Prostate gland (tissue), 2 donors: ENCODE measurements around the gene RALA. TPM values are rescaled to one million over a fixed set of nuclear protein-coding genes. Genes with fewer than 3 reads are reported as not detected.

ENCODE experiments used
- DNase-seq: peaks from one replicate; pipeline ENCODE4 v3.0.0-alpha.2; 2019; ENCODE audit warnings: low spot score
- H3K27ac ChIP-seq, 2 donors: fragments of 200-600 bp; sonication (generic); 2 replicates each; pipeline ENCODE4 v1.5.1; 2017 to 2019
- H3K27me3 ChIP-seq: fragments of 200-600 bp; sonication (generic); replicated peaks from 2 replicates; pipeline ENCODE4 v1.5.1; 2019; ENCODE audit not compliant: insufficient read depth
- H3K36me3 ChIP-seq, 2 donors: fragments of 200-600 bp; sonication (generic); 1 replicate in 1 of 2; 2 replicates in 1 of 2; pipeline versions ENCODE4 v1.5.1 to v1.8.1; 2017 to 2019
- H3K4me1 ChIP-seq: fragments of 200-600 bp; sonication (generic); replicated peaks from 2 replicates; pipeline ENCODE4 v1.5.1; 2019
- H3K4me3 ChIP-seq, 2 donors: fragments of 200-600 bp; sonication (generic); 2 replicates each; pipeline ENCODE4 v1.5.1; 2017 to 2019
- H3K9me3 ChIP-seq: fragments of 200-600 bp; sonication (generic); 2 replicates; pipeline ENCODE4 v1.5.1; 2017
- CTCF ChIP-seq, 4 experiments: fragments of 200-600 bp in 2 of 4; fragments of 450-650 bp in 2 of 4; sonication (generic) in 2 of 4; IDR thresholded peaks; 1 replicate in 3 of 4; 2 replicates in 1 of 4; pipeline ENCODE4 v1.5.1; 2016 to 2019; ENCODE audit warnings: antibody characterized with exemption in 4 of 4, mild to moderate bottlenecking in 2 of 4, moderate library complexity in 2 of 4
- POLR2A ChIP-seq: fragments of 450-650 bp; IDR thresholded peaks from one replicate; pipeline ENCODE4 v1.6.1; 2016; ENCODE audit warnings: antibody characterized with exemption, mild to moderate bottlenecking
- POLR2AphosphoS5 ChIP-seq: sonication (generic); formaldehyde crosslinking; IDR thresholded peaks from one replicate; pipeline ENCODE4 v1.6.1; 2017; ENCODE audit warnings: antibody characterized with exemption
- WGBS: methylation state at CpG from one replicate; pipeline ENCODE4 v1.1.5; 2018; 5-methylcytosine and 5-hydroxymethylcytosine counted together
- intact Hi-C: fragments of 100-400 bp; cut with DNase I; formaldehyde crosslinking; loops from one replicate; pipeline ENCODE4 v1.14.2; 2022
- total RNA-seq, 2 donors: library from RNA; depleted of rRNA; stranded (reverse); fragments of >200 nt; gene quantifications; one replicate each; pipeline ENCODE4 v1.1.0, GENCODE V29; 2016

The RALA gene
- total RNA-seq, 2 donors from 2014 or later: 11.9 to 14.7 TPM

GRCh38 chr7:39681887-39682441 is 58.6 kb downstream of the RALA start:
- Histone ChIP-seq H3K27me3 (no peaks in the 10 kb centered on the region), H3K4me1 (no peaks in the 10 kb centered on the region), H3K36me3 (no peaks in the 10 kb centered on the region), H3K4me3 (no peak overlapping the region), H3K9me3 (no peaks in the 10 kb centered on the region), H3K27ac (no peak overlapping the region)
- no peak for TF ChIP-seq POLR2A
- TF ChIP-seq POLR2AphosphoS5: no peak
- TF ChIP-seq CTCF (IDR thresholded peaks at IDR 0.05): no peak
- WGBS: 87% methylated on average over 3 of the region's 3 CpGs
- intact Hi-C loops: no loop called here
- DNase-seq: no peak

GRCh38 chr7:39683216-39683845 is 60.0 kb downstream of the RALA start:
- H3K4me3 ChIP-seq: no peak overlapping the region
- TF ChIP-seq POLR2A: no peak
- TF ChIP-seq CTCF (IDR thresholded peaks at IDR 0.05): no peak
- TF ChIP-seq POLR2AphosphoS5: no peak

GRCh38 chr7:39686261-39686924 is 63.0 kb downstream of the RALA start:
- intact Hi-C loops: no loop called here
- Histone ChIP-seq H3K9me3 (no peaks in the 10 kb centered on the region), H3K27me3 (no peaks in the 10 kb centered on the region), H3K27ac (no peak overlapping the region), H3K4me3 (no peak overlapping the region), H3K4me1 (no peaks in the 10 kb centered on the region), H3K36me3 (no peaks in the 10 kb centered on the region)
- DNase-seq: no peak
- 88% methylated on average over 3 of the region's 3 CpGs for WGBS
- TF ChIP-seq POLR2AphosphoS5 (no peak), POLR2A (no peak), CTCF (IDR thresholded peaks at IDR 0.05) (no peak)

More at GRCh38 chr7:39683216-39683845, 60.0 kb downstream of the RALA start:
- no peaks in the 10 kb centered on the region for H3K27me3 ChIP-seq
- WGBS: 46% methylated on average over 2 of the region's 2 CpGs
- DNase-seq: no peak
- no peaks in the 10 kb centered on the region for H3K36me3 ChIP-seq
- H3K27ac ChIP-seq: no peak overlapping the region
- no peaks in the 10 kb centered on the region for H3K4me1 ChIP-seq
- intact Hi-C loops: no loop called here
- no peaks in the 10 kb centered on the region for H3K9me3 ChIP-seq

- H3K27ac ChIP-seq: no peak overlapping the region
- no peak for TF ChIP-seq CTCF (IDR thresholded peaks at IDR 0.05)
- TF ChIP-seq POLR2AphosphoS5: no peak
- no peak for TF ChIP-seq POLR2A
- no peak overlapping the region for H3K4me3 ChIP-seq
- DNase-seq: no peak
- no peaks in the 10 kb centered on the region for H3K36me3 ChIP-seq
- H3K9me3 ChIP-seq: no peaks in the 10 kb centered on the region
- 92% methylated on average over 9 of the region's 9 CpGs for WGBS
- H3K4me1 ChIP-seq: no peaks in the 10 kb centered on the region
- intact Hi-C loops: no loop called here
- H3K27me3 ChIP-seq: no peaks in the 10 kb centered on the region
Observed at GRCh38 chr7:39688611-39689480, 65.5 kb downstream of the RALA start.
